ENCODE data around the gene WRAP73.

DNA sequence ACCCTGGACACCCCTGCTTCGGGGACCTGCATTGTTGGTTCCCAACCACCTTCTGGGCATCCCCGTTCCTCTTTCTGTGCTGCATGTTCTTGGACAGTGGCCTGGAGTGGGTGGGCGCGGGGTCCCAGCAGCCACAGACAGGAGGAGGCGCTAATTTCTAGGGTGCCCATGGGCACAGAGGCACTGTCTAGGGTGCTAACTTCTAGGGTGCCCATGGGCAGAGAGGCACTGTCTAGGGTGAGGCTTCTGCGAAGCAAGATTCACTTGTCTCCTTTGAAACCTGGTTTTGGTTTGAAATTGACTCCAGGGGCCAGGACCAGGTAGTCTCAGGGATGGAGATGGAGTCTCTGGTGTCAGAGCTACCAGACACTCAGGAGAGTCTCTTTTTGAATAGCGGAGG lies 37.8 kb downstream of the WRAP73 start:
- TF ChIP-seq, protein P1, sequence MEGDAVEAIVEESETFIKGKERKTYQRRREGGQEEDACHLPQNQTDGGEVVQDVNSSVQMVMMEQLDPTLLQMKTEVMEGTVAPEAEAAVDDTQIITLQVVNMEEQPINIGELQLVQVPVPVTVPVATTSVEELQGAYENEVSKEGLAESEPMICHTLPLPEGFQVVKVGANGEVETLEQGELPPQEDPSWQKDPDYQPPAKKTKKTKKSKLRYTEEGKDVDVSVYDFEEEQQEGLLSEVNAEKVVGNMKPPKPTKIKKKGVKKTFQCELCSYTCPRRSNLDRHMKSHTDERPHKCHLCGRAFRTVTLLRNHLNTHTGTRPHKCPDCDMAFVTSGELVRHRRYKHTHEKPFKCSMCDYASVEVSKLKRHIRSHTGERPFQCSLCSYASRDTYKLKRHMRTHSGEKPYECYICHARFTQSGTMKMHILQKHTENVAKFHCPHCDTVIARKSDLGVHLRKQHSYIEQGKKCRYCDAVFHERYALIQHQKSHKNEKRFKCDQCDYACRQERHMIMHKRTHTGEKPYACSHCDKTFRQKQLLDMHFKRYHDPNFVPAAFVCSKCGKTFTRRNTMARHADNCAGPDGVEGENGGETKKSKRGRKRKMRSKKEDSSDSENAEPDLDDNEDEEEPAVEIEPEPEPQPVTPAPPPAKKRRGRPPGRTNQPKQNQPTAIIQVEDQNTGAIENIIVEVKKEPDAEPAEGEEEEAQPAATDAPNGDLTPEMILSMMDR (IDR thresholded peaks at IDR 0.05; ENCODE audit: poor library complexity) = no peak
- no peak for TF ChIP-seq EZH2 (IDR thresholded peaks at IDR 0.05; ENCODE audit: borderline replicate concordance)
